ENCODE results near the gene BACH2.
"Not testable (repeated sequence)": the region's sequence is repeated elsewhere in the genome, so short reads cannot be mapped to it uniquely, and the experiment has no call there.

BACH2 gene

GRCh38 chr6:90296341-90297114 lies at the start of gene BACH2:
BACH2 (minus strand) TSS chr6:90296843; CDS start chr6:90008844, 287,999 bp downstream.
- peak; percentile 87 to 98 (median 91) for DNase-seq
- intact Hi-C loops (cut with DNase I): loop anchor here (2.0 to 5.0 kb wide), 6 partner anchors 78 to 309 kb away; no protein-coding TSS in a partner anchor

DNA sequence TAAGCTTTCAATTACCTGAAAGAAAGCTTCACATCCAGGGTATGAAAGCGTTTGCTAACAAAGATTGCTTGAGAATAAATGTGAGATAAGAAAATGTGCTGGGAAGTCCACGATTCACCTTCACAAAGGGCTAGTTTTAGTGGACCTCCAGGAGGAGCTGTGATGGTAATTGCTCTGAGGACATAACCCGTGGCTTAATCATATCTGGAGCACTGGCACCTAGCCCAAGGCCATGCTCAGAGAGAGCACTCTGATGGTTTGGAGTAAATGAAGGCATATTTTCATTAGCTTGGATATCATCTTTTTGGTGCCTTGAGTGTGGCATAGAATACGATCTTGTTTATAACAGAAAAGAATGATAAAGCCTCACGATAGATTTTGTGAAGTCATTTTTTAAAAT lies 46.9 kb upstream of the BACH2 start:
- intact Hi-C loops (cut with DNase I): no loop called here

GRCh38 chr6:90338409-90338808 lies 41.8 kb upstream of the BACH2 start:
- intact Hi-C loops (cut with DNase I): no loop called here
- DNase-seq: no peak

More for the DNA sequence above, 46.9 kb upstream of the BACH2 start:
- no peak for DNase-seq

DNA sequence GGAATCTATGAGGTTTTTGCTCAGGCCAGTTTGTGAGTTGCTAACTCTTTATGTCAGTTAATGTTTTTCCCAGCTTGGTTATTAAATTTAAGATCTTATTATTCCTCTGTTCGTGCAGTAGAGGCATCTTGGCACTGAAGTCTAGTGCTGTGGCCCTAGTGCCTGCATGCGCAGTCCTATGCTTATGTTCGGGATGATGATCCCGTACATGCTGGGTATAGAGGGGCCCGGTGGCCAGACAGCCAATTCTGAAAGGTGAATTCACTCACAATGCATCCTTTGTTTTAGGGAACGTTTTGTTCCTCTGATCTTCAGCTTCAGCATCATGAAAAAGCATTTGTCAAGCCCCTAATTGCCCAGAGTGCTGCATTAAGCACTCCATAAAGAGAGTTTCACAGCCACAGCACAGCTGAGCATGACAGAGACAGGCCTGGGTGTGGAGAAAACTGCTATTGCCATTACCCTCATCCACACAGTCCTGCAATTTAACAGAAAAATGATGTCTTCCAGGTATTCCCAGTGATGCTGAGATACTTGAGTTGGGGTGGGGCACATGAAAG lies 39.8 kb upstream of the BACH2 start:
- DNase-seq: no peak
- intact Hi-C loops (cut with DNase I): no loop called here

- intact Hi-C loops (cut with DNase I): no loop called here
- no peak for DNase-seq
Measured at GRCh38 chr6:90333928-90334327, 37.3 kb upstream of the BACH2 start.

DNA sequence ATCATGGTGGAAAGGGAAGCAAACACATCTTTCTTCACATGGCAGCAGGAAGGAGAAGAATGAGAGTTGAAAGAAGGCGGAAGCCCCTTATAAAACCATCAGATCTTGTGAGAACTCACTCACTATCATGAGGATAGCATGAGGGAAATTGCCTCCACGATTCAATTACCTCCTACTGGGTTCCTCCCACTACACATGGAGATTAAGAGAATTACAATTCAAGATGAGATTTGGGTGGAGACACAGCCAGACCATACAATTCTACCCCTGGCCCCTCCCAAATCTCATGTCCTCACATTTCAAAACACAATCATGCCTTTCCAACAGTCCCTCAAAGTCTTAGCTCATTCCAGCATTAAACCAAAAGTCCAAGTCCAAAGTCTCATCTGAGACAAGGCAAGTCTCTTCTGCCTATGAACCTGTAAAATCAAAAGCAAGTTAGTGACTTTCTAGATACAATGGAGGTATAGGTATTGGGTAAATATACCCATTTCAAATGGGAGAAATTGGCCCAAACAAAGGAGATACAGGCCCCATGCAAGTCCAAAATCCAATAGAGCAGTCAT lies 36.4 kb upstream of the BACH2 start:
- DNase-seq; intact Hi-C loops (cut with DNase I): not testable (repeated sequence)

DNA sequence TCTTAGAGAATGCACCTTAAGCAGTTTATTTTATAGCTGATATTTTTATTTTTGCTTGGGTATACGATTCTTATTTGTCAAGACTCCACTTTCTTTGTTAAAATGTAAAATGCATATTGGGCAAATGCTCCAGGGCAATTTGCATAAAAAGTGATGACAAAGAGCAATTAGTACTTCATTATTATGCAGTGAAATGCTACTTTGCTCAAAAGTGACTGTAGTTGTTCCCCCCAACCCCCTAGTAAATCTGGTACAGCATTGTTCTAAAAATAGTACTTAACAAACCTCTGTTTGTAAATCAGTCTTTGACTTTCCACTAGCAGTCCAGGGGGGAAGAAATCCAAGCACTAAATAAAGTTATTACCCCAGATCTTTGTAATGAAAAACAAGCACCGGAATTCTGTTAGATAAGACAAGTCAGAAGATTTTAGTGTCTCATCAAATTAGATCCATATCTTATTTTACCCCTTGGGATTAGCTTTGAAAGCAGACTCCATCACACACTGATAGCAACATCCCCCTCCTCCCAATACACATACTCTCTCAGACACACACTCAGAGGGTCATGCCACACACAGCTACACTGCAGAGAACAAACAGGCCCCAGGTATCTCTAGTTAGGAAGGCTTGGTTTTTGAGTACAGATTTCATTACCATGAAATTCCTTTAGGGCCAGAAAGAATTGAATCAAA lies 32.9 kb upstream of the BACH2 start:
- intact Hi-C loops (cut with DNase I): no loop called here
- no peak for DNase-seq

GRCh38 chr6:90328004-90328403 lies 31.4 kb upstream of the BACH2 start:
- no peak for DNase-seq
- intact Hi-C loops (cut with DNase I): no loop called here

DNA sequence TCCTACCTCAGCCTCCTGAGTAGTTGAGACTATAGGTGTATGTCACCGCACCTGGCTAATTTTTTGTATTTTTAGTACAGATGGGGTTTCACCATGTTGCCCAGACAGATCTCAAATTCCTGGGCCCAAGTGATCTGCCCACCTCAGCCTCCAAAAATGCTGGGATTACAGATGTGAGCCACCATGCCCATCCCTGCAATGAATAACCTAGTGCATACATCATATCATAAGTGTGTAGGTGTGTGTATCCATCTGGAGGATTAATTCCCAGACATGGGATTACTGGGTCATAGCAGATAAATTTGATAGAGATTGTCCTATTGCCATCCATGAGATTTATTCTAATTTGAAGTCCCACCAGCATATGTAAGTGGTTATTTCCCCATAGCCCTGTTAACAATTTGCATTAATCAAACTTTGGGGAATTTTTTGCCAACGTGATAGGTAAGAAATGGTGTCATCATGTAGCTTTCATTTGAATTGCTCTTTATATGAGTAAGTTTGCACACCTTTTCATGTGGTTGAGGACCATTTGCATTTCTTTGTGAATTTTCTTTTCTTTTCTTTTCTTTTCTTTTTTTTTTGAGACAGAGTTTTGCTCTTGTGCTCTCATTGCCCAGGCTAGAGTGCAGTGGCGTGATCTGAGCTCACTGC lies 29.9 kb upstream of the BACH2 start:
- DNase-seq: no peak
- intact Hi-C loops (cut with DNase I): no loop called here

- no peak for DNase-seq
- intact Hi-C loops (cut with DNase I): no loop called here
Measured at GRCh38 chr6:90323706-90324105, 27.1 kb upstream of the BACH2 start.

DNA sequence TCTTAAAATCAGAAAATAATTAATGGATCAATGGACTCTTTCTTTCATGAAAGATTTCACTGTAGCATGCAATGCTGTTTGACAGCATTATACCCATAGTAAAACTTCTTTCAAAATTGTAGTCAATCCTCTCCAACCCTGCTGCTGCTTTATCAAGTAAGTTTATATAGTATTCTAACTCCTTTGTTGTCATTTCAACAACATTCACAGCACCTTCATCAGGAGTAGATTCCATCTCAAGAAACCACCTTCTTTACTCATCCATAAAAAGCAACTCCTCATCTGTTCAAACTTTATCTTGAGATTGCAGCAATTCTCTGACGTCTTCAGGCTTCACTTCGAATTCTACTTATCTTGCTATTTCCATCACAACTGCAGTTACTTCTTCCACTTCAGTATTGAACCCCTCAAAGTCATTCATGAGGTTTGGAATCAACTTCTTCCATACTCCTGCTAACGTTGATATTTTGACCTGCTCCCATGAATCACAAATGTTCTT lies 26.4 kb upstream of the BACH2 start:
- intact Hi-C loops (cut with DNase I): no loop called here
- no peak for DNase-seq

DNA sequence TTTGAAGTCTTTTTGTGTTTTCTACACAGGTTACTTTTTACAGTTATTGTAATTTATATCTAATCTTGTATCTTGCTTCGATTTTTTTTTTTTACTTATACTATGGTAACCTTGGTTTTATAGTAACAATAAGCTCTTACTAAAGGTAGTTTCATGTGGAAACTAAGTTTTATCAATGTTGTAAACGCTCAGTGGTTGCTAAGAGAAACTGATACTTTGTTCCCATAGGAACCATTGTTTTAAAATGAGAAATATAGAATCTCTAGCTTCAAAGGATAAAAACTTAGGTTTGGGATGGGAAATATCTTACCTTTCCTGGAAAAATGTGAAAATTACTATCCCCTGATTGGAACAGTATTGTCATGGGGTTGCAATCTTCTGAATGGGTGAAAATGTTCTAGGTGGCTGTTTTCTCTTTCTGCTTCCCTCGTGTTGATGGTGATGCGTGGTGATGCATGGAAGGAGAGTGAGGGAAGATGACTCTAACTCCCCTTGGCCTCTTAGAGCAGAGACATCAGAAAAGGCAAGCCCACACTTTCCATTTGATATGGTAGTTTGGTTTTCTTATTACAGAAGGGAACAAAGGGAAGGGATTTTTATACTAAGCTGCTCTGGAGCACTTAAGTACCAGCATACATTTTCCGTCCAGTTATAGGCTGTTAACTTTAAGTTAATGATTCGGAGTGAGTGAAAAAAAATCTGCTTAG lies 23.5 kb upstream of the BACH2 start:
- DNase-seq: no peak

DNA sequence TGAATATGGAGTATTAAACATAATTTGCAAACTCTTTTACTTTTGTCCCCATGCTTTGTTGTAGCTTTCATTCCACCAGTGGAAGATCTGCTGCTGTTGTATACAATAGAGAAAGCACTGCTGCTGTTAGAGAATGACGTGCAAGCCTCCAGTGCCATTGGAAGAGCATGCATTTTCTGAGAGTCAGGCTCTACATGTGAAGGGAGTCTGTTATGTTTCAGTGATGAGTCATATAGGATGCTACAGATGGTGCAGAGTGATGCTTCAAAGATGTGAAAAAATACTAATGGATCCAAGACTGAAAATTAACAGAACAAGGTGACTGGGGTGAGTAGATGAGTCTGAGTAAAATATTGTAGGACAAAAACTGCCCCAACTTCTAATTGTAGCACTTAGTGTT lies 22.4 kb upstream of the BACH2 start:
- intact Hi-C loops (cut with DNase I): no loop called here
- DNase-seq: no peak

More for the DNA sequence above, 23.5 kb upstream of the BACH2 start:
- intact Hi-C loops (cut with DNase I): no loop called here

- intact Hi-C loops (cut with DNase I): no loop called here
- DNase-seq: no peak
Measured at GRCh38 chr6:90315986-90316385, 19.3 kb upstream of the BACH2 start.

DNA sequence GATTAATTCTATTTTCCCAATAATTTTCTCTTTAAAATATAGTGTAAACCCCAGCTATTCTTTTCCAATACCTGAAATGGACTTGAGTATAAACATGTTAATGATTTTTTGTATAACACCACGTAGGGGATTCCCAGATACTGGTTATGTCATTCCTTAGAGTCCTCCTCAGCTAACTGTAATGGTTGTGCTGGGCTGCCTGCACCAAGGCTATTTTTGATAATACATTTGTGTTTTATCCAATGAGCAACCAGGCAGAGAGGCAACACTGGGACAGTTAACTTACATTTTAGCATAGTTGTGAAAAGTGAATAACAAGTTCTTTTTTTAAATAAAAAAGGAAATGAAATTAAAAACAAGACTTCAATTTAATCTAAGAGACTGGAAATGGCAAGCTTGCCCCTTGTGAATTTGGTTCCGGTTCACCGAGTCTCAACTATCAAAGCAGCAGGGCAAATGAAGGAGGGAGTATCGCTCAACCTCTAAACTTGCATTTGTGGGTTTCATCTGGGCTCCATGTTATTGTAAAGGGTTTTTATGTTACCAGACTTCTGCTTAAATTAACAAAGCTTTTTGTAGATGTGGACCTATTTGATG lies 18.8 kb upstream of the BACH2 start:
- no peak for DNase-seq
- intact Hi-C loops (cut with DNase I): no loop called here

- intact Hi-C loops (cut with DNase I): no loop called here
- DNase-seq: no peak
Measured at GRCh38 chr6:90314514-90314913, 17.9 kb upstream of the BACH2 start.

- intact Hi-C loops (cut with DNase I): no loop called here
- no peak for DNase-seq
Measured at GRCh38 chr6:90311569-90311968, 14.9 kb upstream of the BACH2 start.

- intact Hi-C loops (cut with DNase I): no loop called here
- no peak for DNase-seq
Measured at GRCh38 chr6:90305800-90306448, 9.3 kb upstream of the BACH2 start.

DNA sequence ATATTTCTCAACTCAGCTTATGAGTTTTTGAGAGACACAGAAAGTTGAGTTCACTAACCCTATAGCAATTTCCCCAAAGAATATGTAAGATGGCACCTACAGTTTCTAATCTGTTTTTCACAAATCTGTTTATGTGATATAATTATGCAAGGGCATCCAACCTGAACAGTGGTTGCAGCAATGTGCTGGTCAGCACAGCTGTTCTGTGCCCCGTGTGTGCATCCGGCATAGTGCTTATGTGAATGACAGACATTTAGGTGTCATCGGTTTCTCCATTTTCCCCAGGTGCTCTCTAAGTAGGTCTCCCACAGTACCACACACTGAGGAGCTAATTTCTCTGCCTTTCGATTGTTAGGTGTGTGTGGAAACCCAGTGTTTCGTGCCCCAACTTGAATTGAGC lies 7.7 kb upstream of the BACH2 start:
- DNase-seq: no peak

More for the DNA sequence above, 7.7 kb upstream of the BACH2 start:
- intact Hi-C loops (cut with DNase I): no loop called here
